ENCODE measurements around the gene MINDY1.

MINDY1 gene

DNA sequence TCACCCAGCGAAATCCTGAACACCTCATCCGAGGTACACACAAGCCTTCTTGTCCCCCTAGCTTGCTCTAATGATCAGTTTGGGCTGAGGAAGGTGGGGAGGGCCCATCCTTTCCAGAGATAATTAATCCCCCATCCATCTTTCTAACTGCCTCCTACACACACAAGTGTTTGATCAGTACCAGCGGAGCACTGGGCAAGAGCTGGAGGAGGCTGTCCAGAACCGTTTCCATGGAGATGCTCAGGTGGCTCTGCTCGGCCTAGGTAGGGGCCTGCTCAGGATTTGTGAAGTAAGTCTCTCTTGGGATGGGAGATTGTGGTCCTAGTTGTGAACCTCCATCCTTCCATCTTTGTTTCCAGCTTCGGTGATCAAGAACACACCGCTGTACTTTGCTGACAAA, 18.8 kb downstream of the MINDY1 start:
- Histone ChIP-seq H3K9me3 (replicated peaks; ENCODE audit: insufficient read depth, low read length) (no peaks in the 10 kb centered on the region), H3K27ac (ENCODE audit: low read length) (no peak overlapping the region), H3K4me2 (ENCODE audit: low read depth, low read length) (no peak overlapping the region), H3K9me2 (replicated peaks; ENCODE audit: insufficient read depth, low read length) (no peaks in the 10 kb centered on the region), H3K79me2 (ENCODE audit: low read length) (no peaks in the 10 kb centered on the region), H2AFZ (ENCODE audit: low read length) (no peak overlapping the region), H3K4me3 (ENCODE audit: low read length) (no peak overlapping the region), H3F3A (ENCODE audit: insufficient read depth, low read length) (no peaks in the 10 kb centered on the region), H3K4me1 (ENCODE audit: low read length) (no peaks in the 10 kb centered on the region), H4K20me1 (ENCODE audit: insufficient read depth, low read length) (no peaks in the 10 kb centered on the region), H3K36me3 (replicated peaks; ENCODE audit: insufficient read depth, low read length) (no peaks in the 10 kb centered on the region), H3K27me3 (replicated peaks; ENCODE audit: insufficient read depth, low read length) (no peaks in the 10 kb centered on the region), H3K9ac (ENCODE audit: low read length) (no peak overlapping the region)
- no peak for TF ChIP-seq EZH2phosphoT487 (IDR thresholded peaks at IDR 0.05; ENCODE audit: low read length)
- TF ChIP-seq EZH2 (optimal IDR thresholded peaks at IDR 0.05; ENCODE audit: low read depth, low read length) = no peak
- TF ChIP-seq, protein P1, sequence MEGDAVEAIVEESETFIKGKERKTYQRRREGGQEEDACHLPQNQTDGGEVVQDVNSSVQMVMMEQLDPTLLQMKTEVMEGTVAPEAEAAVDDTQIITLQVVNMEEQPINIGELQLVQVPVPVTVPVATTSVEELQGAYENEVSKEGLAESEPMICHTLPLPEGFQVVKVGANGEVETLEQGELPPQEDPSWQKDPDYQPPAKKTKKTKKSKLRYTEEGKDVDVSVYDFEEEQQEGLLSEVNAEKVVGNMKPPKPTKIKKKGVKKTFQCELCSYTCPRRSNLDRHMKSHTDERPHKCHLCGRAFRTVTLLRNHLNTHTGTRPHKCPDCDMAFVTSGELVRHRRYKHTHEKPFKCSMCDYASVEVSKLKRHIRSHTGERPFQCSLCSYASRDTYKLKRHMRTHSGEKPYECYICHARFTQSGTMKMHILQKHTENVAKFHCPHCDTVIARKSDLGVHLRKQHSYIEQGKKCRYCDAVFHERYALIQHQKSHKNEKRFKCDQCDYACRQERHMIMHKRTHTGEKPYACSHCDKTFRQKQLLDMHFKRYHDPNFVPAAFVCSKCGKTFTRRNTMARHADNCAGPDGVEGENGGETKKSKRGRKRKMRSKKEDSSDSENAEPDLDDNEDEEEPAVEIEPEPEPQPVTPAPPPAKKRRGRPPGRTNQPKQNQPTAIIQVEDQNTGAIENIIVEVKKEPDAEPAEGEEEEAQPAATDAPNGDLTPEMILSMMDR (IDR thresholded peaks at IDR 0.05; ENCODE audit: low read length) = no peak
- no peak for DNase-seq

DNA sequence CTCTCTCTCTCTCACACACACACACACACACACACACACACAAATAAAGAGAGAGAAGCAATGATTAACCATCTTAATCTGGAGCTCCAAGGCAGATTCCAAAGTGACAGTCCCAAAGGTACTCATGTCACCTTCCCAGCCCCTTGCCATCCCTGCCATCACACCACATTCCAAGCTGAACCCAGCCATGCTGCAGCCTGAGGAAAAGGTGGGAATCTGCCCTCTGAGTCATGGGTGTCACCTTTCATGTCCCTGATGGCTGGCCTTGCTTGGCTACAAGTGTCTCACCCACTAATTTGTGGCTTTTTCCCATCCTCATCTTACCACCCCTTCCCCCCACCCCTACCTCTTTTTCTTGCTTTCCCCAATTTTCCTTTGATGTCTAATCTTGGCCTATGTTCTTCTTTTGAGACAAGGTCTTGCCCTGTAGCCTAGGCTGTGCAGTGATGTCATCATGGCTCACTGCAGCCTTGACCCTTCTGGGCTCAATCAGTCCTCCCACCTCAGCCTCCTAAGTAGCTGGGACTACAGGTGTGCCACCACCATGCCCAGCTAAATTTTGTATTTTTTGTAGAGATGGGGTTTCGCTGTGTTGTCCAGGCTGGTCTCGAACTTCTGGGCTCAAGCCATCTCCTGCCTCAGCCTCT, 21.4 kb downstream of the MINDY1 start:
- Histone ChIP-seq H3F3A (ENCODE audit: insufficient read depth, low read length) (no peaks in the 10 kb centered on the region), H3K36me3 (replicated peaks; ENCODE audit: insufficient read depth, low read length) (no peaks in the 10 kb centered on the region), H3K79me2 (ENCODE audit: low read length) (no peaks in the 10 kb centered on the region), H3K27ac (ENCODE audit: low read length) (no peak overlapping the region), H4K20me1 (ENCODE audit: insufficient read depth, low read length) (no peaks in the 10 kb centered on the region), H3K4me1 (ENCODE audit: low read length) (peaks cover 11% of the 10 kb centered on the region), H2AFZ (ENCODE audit: low read length) (no peak overlapping the region), H3K4me2 (ENCODE audit: low read depth, low read length) (no peak overlapping the region), H3K9me2 (replicated peaks; ENCODE audit: insufficient read depth, low read length) (no peaks in the 10 kb centered on the region), H3K27me3 (replicated peaks; ENCODE audit: insufficient read depth, low read length) (no peaks in the 10 kb centered on the region), H3K4me3 (ENCODE audit: low read length) (no peak overlapping the region), H3K9ac (ENCODE audit: low read length) (no peak overlapping the region), H3K9me3 (replicated peaks; ENCODE audit: insufficient read depth, low read length) (no peaks in the 10 kb centered on the region)
- DNase-seq = no peak
- no peak for TF ChIP-seq EZH2 (optimal IDR thresholded peaks at IDR 0.05; ENCODE audit: low read depth, low read length)

DNA sequence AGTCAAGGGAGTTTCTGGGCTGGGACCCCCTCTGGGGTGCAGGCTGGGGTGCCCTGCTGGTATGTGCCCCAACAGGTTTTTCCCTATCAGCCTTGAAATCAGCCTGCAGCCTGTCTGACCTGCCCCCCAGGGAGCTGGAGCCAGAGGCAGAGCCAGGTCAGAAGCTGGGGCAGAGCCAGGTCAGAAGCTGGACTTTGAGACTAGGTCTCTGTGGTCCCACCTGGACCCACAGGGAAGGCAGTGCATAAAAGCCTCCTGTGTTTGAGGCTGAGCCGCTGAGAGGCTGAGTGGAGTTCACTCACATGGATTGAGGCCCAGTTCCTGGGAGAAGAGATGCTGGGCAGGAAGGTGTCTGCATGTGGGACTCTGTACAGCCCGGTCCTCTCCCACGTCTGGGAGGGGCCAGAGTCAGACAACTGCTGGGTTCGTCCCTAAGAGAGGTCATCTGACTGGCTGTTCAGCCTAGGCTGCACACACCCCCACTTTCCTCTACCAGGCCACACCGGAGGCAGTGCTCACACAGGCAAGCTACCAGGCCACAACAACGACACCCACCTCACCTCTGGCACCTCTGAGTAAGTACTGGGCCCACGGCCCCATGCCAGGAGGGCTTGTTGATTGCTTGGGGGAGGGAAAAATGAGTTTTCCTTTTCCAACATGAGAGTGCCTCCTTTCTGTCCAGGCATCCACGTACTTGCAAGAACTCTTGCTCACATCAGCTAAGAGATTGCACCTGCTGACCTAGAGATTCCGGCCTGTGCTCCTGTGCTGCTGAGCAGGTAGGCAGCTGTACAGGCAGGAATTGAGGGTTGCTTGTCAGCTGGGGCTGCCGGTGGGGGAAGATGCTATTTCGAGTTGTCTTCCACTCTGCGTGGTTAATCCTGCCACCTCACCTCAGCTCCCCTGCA, 24.6 kb downstream of the MINDY1 start, which contains the start of gene ANXA9:
Gene ANXA9, plus strand, starts transcription at position 488 of the 908 bp plus-strand sequence. CDS start 814 bp downstream, outside the sequence.
- Histone ChIP-seq H3K9me3 (replicated peaks; ENCODE audit: insufficient read depth, low read length) (no peaks in the 10 kb centered on the region), H2AFZ (ENCODE audit: low read length) (peak within 1 kb of the TSS; percentile 19), H3K4me1 (ENCODE audit: low read length) (peaks cover 27% of the 10 kb centered on the region), H3K27me3 (replicated peaks; ENCODE audit: insufficient read depth, low read length) (no peaks in the 10 kb centered on the region), H3K79me2 (ENCODE audit: low read length) (no peaks in the 10 kb centered on the region), H3K4me3 (ENCODE audit: low read length) (no peak within 1 kb of the TSS), H3K9ac (ENCODE audit: low read length) (no peak within 1 kb of the TSS), H4K20me1 (ENCODE audit: insufficient read depth, low read length) (no peaks in the 10 kb centered on the region), H3K4me2 (ENCODE audit: low read depth, low read length) (no peak within 1 kb of the TSS; the same call in 1 of the 2 replicates), H3K27ac (ENCODE audit: low read length) (peak within 1 kb of the TSS; percentile 1; the same call in 1 of the 2 replicates), H3F3A (ENCODE audit: insufficient read depth, low read length) (peaks cover 2% of the 10 kb centered on the region; the same call in 1 of the 2 replicates), H3K9me2 (replicated peaks; ENCODE audit: insufficient read depth, low read length) (no peaks in the 10 kb centered on the region), H3K36me3 (replicated peaks; ENCODE audit: insufficient read depth, low read length) (no peaks in the 10 kb centered on the region)
- peak; percentile 27 for DNase-seq
- TF ChIP-seq EZH2phosphoT487 (IDR thresholded peaks at IDR 0.05; ENCODE audit: low read length) = no peak

DNA sequence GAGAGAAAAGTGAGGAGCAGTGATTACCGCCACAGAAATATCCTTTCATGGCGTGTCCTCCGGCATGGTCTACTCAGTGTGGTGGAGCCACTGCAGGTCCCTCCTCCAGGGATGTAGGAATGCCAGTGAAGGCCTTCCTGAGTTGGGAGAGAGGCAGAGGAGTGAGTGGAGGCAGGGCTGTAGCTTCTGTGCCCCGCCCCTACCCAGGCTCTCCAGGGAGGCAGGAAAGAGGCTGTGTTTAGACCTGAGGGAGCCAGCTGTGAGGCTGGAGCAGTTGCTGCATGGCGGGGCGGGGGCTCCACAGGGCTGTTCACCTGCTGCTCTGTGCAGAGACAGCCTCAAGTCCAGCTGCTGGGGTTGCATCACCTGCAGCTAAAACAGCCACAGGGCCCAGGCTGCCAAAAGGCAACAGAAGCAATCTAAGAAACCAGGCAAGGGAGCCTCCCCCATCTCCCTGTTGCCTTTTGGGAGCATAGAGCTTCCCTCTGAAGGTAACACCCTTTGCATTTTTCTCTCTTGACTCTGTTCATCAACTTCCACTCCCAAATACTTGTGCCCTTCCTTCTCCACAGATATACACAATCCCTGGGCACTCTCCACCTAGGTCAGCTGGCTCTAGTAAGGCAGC, 25.4 kb downstream of the MINDY1 start:
- TF ChIP-seq, protein P1 (IDR thresholded peaks at IDR 0.05; ENCODE audit: low read length) = no peak
- TF ChIP-seq EZH2phosphoT487 (IDR thresholded peaks at IDR 0.05; ENCODE audit: low read length) (no peak), EZH2 (optimal IDR thresholded peaks at IDR 0.05; ENCODE audit: low read depth, low read length) (no peak)
- no peaks in the 10 kb centered on the region for H3K9me2 ChIP-seq (replicated peaks; ENCODE audit: insufficient read depth, low read length)
- H3F3A ChIP-seq (ENCODE audit: insufficient read depth, low read length) = peaks cover 8% of the 10 kb centered on the region; the same call in 1 of the 2 replicates
- no peak overlapping the region for H3K9ac ChIP-seq (ENCODE audit: low read length)
- peak overlapping the region; percentile 19 for H2AFZ ChIP-seq (ENCODE audit: low read length)
- no peak overlapping the region for H3K4me3 ChIP-seq (ENCODE audit: low read length)
- no peaks in the 10 kb centered on the region for H3K27me3 ChIP-seq (replicated peaks; ENCODE audit: insufficient read depth, low read length)
- H3K79me2 ChIP-seq (ENCODE audit: low read length) = no peaks in the 10 kb centered on the region
- H4K20me1 ChIP-seq (ENCODE audit: insufficient read depth, low read length) = no peaks in the 10 kb centered on the region
- H3K27ac ChIP-seq (ENCODE audit: low read length) = peak overlapping the region; percentile 1; the same call in 1 of the 2 replicates
- H3K36me3 ChIP-seq (replicated peaks; ENCODE audit: insufficient read depth, low read length) = no peaks in the 10 kb centered on the region
- DNase-seq = no peak
- peaks cover 30% of the 10 kb centered on the region for H3K4me1 ChIP-seq (ENCODE audit: low read length)
- no peaks in the 10 kb centered on the region for H3K9me3 ChIP-seq (replicated peaks; ENCODE audit: insufficient read depth, low read length)
- H3K4me2 ChIP-seq (ENCODE audit: low read depth, low read length) = no peak overlapping the region

Data from MM.1S (cell line).